ENCODE results near the gene EXOC4.
"Not testable (repeated sequence)": the region's sequence is repeated elsewhere in the genome, so short reads cannot be mapped to it uniquely, and the experiment has no call there.

EXOC4 gene

GRCh38 chr7:133321366-133321765 is 68.5 kb downstream of the EXOC4 start:
- peaks cover 26 to 35% of the 10 kb centered on the region in 2 donors for H3K9me3 Mint-ChIP-seq
- H3K4me3 Mint-ChIP-seq, H3K4me1 Mint-ChIP-seq, DNase-seq, H3K27ac Mint-ChIP-seq, H3K27me3 Mint-ChIP-seq, ATAC-seq: not testable (repeated sequence)

- H3K27me3 Mint-ChIP-seq, DNase-seq, H3K4me3 Mint-ChIP-seq, ATAC-seq, H3K27ac Mint-ChIP-seq: not testable (repeated sequence)
- H3K9me3 Mint-ChIP-seq = peaks cover 29 to 55% of the 10 kb centered on the region in 2 donors
- peaks cover 12% of the 10 kb centered on the region for H3K4me1 Mint-ChIP-seq
Measured at GRCh38 chr7:133326745-133327144, 73.9 kb downstream of the EXOC4 start.

DNA sequence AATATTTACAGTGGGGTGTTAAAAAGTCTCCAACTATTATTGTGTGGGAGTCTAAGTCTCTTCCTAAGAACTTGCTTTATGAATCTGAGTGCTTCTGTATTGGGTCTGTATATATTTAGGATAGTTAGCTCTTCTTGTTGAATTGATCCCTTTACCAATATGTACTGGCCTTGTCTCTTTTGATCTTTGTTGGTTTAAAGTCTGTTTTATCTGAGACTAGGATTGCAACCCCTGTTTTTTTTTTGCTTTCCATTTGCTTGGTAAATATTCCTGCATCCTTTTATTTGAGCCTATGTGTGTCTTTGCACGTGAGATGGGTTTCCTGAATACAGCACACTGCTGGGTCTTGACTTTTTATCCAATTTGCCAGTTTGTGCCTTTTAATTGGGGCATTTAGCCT is 75.1 kb downstream of the EXOC4 start:
- not testable (repeated sequence) for H3K27me3 Mint-ChIP-seq, DNase-seq, H3K4me3 Mint-ChIP-seq, ATAC-seq
- peak overlapping the region in 1 of 2 donors; percentile 9 for H3K27ac Mint-ChIP-seq
- peaks cover 25 to 47% of the 10 kb centered on the region in 2 donors for H3K9me3 Mint-ChIP-seq
- H3K4me1 Mint-ChIP-seq = peaks cover 12% of the 10 kb centered on the region

GRCh38 chr7:133330085-133330484 is 77.2 kb downstream of the EXOC4 start:
- ATAC-seq (no peak), DNase-seq (no peak)
- no peak overlapping the region for H3K4me3 Mint-ChIP-seq
- no peak overlapping the region for H3K27ac Mint-ChIP-seq
- H3K27me3 Mint-ChIP-seq = no peaks in the 10 kb centered on the region
- H3K9me3 Mint-ChIP-seq = peaks cover 17 to 37% of the 10 kb centered on the region in 2 donors
- H3K4me1 Mint-ChIP-seq = peaks cover 12% of the 10 kb centered on the region

- Mint-ChIP-seq H3K4me1 (peaks cover 12% of the 10 kb centered on the region), H3K9me3 (peaks cover 13 to 39% of the 10 kb centered on the region in 2 donors), H3K27ac (no peak overlapping the region), H3K27me3 (no peaks in the 10 kb centered on the region), H3K4me3 (no peak overlapping the region)
- no peak for DNase-seq
- no peak for ATAC-seq
Measured at GRCh38 chr7:133331861-133332260, 79.0 kb downstream of the EXOC4 start.

GRCh38 chr7:133339772-133340171 is 86.9 kb downstream of the EXOC4 start:
- DNase-seq (no peak), ATAC-seq (no peak)
- H3K4me3 Mint-ChIP-seq = no peak overlapping the region
- no peaks in the 10 kb centered on the region for H3K27me3 Mint-ChIP-seq
- H3K27ac Mint-ChIP-seq = no peak overlapping the region
- peaks cover 33 to 68% of the 10 kb centered on the region in 2 donors for H3K9me3 Mint-ChIP-seq
- H3K4me1 Mint-ChIP-seq = no peaks in the 10 kb centered on the region

- no peak overlapping the region for H3K27ac Mint-ChIP-seq
- no peak for DNase-seq
- no peak overlapping the region for H3K4me3 Mint-ChIP-seq
- H3K9me3 Mint-ChIP-seq = peaks cover 26 to 51% of the 10 kb centered on the region in 2 donors
- no peaks in the 10 kb centered on the region for H3K27me3 Mint-ChIP-seq
- ATAC-seq = no peak
- peaks cover 5% of the 10 kb centered on the region for H3K4me1 Mint-ChIP-seq
Measured at GRCh38 chr7:133344275-133344674, 91.4 kb downstream of the EXOC4 start.

DNA sequence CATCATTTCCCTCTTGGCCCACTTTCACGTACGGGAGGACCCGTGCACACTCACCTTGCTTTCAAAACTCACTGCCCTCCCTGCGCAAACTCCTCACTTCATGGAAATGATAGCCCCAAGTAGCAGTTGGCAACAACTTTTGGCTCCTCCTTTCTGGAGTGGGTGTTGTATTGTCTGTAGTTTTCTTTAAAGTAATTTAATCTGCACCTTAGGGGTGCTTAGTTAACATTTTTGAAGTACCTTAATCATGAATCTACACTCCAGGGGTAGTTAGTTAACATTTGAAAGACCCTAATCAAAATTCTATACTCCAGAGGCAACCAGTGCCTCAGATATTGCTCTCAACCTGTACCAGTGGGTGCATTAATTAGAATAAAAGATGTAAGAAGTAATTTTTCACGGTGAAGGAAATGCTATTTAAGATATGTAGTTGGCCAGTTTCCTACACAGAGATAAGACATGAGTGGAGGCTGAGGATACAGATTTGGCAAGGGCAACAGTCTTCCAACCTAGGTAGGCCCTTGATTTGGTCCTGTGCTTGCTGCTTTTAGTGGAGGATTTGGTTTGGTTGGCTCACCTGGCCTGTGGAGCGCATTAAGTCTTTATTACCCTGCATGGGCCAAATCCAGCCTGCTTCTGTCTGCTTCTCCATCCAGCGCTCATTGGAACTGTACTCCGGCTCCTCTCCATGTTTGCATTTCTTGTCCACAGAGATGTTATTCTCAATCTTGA is 93.0 kb downstream of the EXOC4 start:
- DNase-seq = no peak
- Mint-ChIP-seq H3K4me3 (no peak overlapping the region), H3K4me1 (peaks cover 7% of the 10 kb centered on the region), H3K27me3 (no peaks in the 10 kb centered on the region), H3K9me3 (peaks cover 13 to 47% of the 10 kb centered on the region in 2 donors), H3K27ac (no peak overlapping the region)
- ATAC-seq = no peak

- no peak overlapping the region for H3K4me3 Mint-ChIP-seq
- ATAC-seq (no peak), DNase-seq (no peak)
- H3K4me1 Mint-ChIP-seq = peaks cover 7% of the 10 kb centered on the region
- H3K27ac Mint-ChIP-seq = no peak overlapping the region
- peaks cover 14 to 41% of the 10 kb centered on the region in 2 donors for H3K9me3 Mint-ChIP-seq
- H3K27me3 Mint-ChIP-seq = no peaks in the 10 kb centered on the region
Measured at GRCh38 chr7:133348250-133348649, 95.4 kb downstream of the EXOC4 start.

GRCh38 chr7:133349101-133349500 is 96.2 kb downstream of the EXOC4 start:
- ATAC-seq (peak; percentile 66), DNase-seq (no peak)
- Mint-ChIP-seq H3K4me3 (no peak overlapping the region), H3K9me3 (peaks cover 23 to 43% of the 10 kb centered on the region in 2 donors), H3K27me3 (no peaks in the 10 kb centered on the region), H3K27ac (no peak overlapping the region), H3K4me1 (peaks cover 7% of the 10 kb centered on the region)

DNA sequence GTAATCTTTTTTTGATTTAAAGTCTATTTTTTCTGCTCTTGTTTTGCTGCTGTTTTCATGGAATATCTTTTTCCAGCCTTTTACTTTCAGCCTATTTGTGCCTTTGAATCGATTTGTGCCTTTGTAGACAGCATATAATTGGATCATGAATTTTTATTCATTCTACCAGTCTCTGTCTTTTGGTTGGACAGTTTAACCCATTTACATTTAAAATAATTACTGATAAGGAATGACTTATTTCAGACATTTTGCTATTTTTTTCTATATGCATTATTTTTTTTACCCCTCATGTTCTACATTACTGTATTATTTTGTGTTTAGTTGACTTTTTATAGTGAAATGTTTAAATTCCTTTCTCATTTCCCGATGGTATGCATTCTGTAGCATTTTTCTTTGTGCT is 99.6 kb downstream of the EXOC4 start:
- H3K4me3 Mint-ChIP-seq = no peak overlapping the region
- H3K27ac Mint-ChIP-seq = no peak overlapping the region
- H3K9me3 Mint-ChIP-seq = peaks cover 25 to 44% of the 10 kb centered on the region in 2 donors
- ATAC-seq (no peak), DNase-seq (no peak)
- peaks cover 7% of the 10 kb centered on the region for H3K4me1 Mint-ChIP-seq
- no peaks in the 10 kb centered on the region for H3K27me3 Mint-ChIP-seq

GRCh38 chr7:133353775-133354174 is 100.9 kb downstream of the EXOC4 start:
- DNase-seq (no peak), ATAC-seq (no peak)
- Mint-ChIP-seq H3K9me3 (peaks cover 25 to 43% of the 10 kb centered on the region in 2 donors), H3K4me1 (peaks cover 7% of the 10 kb centered on the region), H3K27ac (no peak overlapping the region), H3K27me3 (no peaks in the 10 kb centered on the region), H3K4me3 (no peak overlapping the region)

DNA sequence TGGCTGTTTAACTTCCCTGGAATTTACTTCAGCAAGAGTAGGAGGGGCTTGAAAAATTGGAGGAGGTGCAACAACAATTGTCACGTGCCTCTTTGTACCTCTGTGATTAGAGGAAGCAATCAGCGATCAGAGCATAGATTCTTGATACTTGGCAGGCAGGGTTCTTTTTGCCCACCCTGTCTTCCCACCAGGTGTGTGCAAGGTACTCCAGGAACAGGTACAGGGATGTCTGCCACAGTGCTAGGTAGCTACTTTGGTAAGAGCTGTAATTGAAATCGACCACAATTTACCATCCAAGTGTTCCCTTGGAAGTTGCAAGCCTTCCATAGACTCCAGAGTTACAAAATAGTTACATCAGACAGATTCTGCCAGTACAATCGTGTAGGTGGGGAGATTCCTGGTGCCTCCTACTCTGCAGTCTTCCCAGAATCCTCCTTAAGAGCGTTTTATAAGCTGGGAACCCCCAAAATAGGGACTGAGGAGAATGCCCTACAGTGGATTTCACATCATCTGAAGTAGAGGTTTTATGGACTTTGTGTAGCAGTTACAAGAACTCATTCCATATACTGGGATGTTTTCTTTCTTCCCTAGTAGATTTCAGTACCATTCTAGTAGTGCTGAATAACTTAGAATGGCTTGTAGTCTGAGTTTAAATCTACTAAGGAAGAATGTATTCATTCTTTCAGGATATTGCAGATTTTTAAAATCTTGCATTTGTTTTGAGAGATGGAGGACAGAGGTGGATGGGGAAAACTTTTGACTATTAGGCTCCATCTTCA is 101.9 kb downstream of the EXOC4 start:
- H3K9me3 Mint-ChIP-seq = peaks cover 25 to 34% of the 10 kb centered on the region in 2 donors
- no peaks in the 10 kb centered on the region for H3K4me1 Mint-ChIP-seq
- H3K27ac Mint-ChIP-seq = no peak overlapping the region
- no peak overlapping the region for H3K4me3 Mint-ChIP-seq
- ATAC-seq (no peak), DNase-seq (no peak)
- no peaks in the 10 kb centered on the region for H3K27me3 Mint-ChIP-seq

DNA sequence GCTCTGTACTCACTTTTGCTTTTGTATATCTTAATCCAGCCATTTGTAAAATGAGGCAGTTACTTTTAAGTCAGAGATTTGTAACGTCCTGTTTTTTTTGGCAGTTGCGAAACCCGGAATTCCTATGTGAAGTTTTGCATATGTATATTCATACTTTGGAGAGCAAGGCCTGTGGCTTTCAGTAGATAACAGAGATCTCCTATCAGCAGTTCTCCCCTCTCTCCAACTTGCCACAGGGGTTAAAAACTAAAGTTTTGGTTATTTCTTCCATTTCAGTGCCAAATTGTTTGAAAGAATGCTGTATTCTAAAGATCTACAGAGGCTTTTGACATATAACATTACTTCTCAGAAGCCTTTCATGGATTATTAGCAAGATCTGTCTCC is 102.4 kb downstream of the EXOC4 start:
- no peaks in the 10 kb centered on the region for H3K27me3 Mint-ChIP-seq
- ATAC-seq = no peak
- DNase-seq = no peak
- no peak overlapping the region for H3K27ac Mint-ChIP-seq
- no peak overlapping the region for H3K4me3 Mint-ChIP-seq
- no peaks in the 10 kb centered on the region for H3K4me1 Mint-ChIP-seq
- H3K9me3 Mint-ChIP-seq = peaks cover 25 to 33% of the 10 kb centered on the region in 2 donors

GRCh38 chr7:133355822-133356221 is 102.9 kb downstream of the EXOC4 start:
- no peak overlapping the region for H3K4me3 Mint-ChIP-seq
- H3K27ac Mint-ChIP-seq = no peak overlapping the region
- no peaks in the 10 kb centered on the region for H3K4me1 Mint-ChIP-seq
- no peaks in the 10 kb centered on the region for H3K27me3 Mint-ChIP-seq
- peaks cover 25 to 34% of the 10 kb centered on the region in 2 donors for H3K9me3 Mint-ChIP-seq
- ATAC-seq (no peak), DNase-seq (no peak)

DNA sequence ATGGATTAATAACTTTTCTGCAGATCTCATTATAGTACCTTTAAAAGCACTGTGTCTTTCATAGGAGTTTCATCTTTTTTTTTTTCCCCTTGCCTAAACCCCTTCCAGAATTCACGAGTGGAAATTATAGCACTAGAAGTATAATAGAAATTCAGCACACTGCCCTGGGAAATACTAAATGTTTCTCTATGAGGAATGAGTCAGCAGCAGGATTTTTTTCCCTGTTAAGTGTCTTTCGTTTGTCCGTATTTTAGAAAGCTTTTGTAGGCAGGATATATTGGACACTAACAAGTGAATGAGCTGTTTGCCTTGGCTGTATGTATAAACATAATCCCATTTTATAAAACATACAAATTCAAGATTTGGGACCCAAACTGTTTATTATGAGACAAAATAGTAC is 105.8 kb downstream of the EXOC4 start:
- H3K27ac Mint-ChIP-seq = no peak overlapping the region
- H3K4me3 Mint-ChIP-seq = no peak overlapping the region
- no peaks in the 10 kb centered on the region for H3K4me1 Mint-ChIP-seq
- peaks cover 6 to 20% of the 10 kb centered on the region in 2 donors for H3K9me3 Mint-ChIP-seq
- ATAC-seq (no peak), DNase-seq (no peak)
- no peaks in the 10 kb centered on the region for H3K27me3 Mint-ChIP-seq

Data from stimulated activated naive CD8-positive, alpha-beta T cell treated with anti-CD3 and anti-CD28 coated beads, Interleukin-15, amount 100 ng/mL, for 72 hours (primary cell).